GM21723 (cell line): ENCODE measurements around the gene KBTBD6.
"Not testable (repeated sequence)": the region's sequence is repeated elsewhere in the genome, so short reads cannot be mapped to it uniquely, and the experiment has no call there.

Experiments used
- ATAC-seq: cut with Tn5 transposase; IDR thresholded peaks from one replicate; pipeline ENCODE4 v1.9.1; 2021; ENCODE audit warnings: mild to moderate bottlenecking, moderate library complexity; ENCODE audit not compliant: unreplicated experiment

The KBTBD6 gene

GRCh38 chr13:41136396-41137031, 3.9 kb upstream of the KBTBD6 start:
- no peak for ATAC-seq

- no peak for ATAC-seq
These were observed 1.3 kb upstream of the KBTBD6 start for GRCh38 chr13:41133951-41134350.

GRCh38 chr13:41131660-41132511, 716 bp downstream of the KBTBD6 start:
- ATAC-seq = peak; percentile 14

GRCh38 chr13:41131189-41131588, 1.4 kb downstream of the KBTBD6 start:
- not testable (repeated sequence) for ATAC-seq

- ATAC-seq = no peak
These were observed 2.2 kb downstream of the KBTBD6 start for GRCh38 chr13:41130356-41130755.

GRCh38 chr13:41127701-41128100, 4.9 kb downstream of the KBTBD6 start:
- no peak for ATAC-seq

GRCh38 chr13:41122838-41123237, 9.8 kb downstream of the KBTBD6 start:
- ATAC-seq = no peak

- ATAC-seq = no peak
These were observed 14.7 kb downstream of the KBTBD6 start for GRCh38 chr13:41117869-41118268.

- no peak for ATAC-seq
These were observed 21.1 kb downstream of the KBTBD6 start for GRCh38 chr13:41111454-41111853.

- ATAC-seq = no peak
These were observed 25.0 kb downstream of the KBTBD6 start for GRCh38 chr13:41107584-41108014.

GRCh38 chr13:41107104-41107571, 25.5 kb downstream of the KBTBD6 start:
- no peak for ATAC-seq

- no peak for ATAC-seq
These were observed 32.6 kb downstream of the KBTBD6 start for GRCh38 chr13:41099986-41100385.

GRCh38 chr13:41098761-41099160, 33.8 kb downstream of the KBTBD6 start:
- no peak for ATAC-seq

GRCh38 chr13:41095681-41096080, 36.9 kb downstream of the KBTBD6 start:
- ATAC-seq = not testable (repeated sequence)

- no peak for ATAC-seq
These were observed 46.5 kb downstream of the KBTBD6 start for GRCh38 chr13:41085961-41086585.

GRCh38 chr13:41079725-41080124, 52.9 kb downstream of the KBTBD6 start:
- ATAC-seq = no peak
